Mammary epithelial cell (primary cell): ENCODE data around the gene PCDHGB5.

ENCODE experiments used
- CTCF ChIP-seq, 2 donors: IDR thresholded peaks in 1 of 2; conservative IDR thresholded peaks in 1 of 2; 2 replicates each; pipeline ENCODE4 v1.5.1; 2011 to 2012; ENCODE audit warnings: inconsistent platforms in 2 of 2, low read length in 2 of 2, mild to moderate bottlenecking in 2 of 2, control low read depth in 1 of 2, low read depth in 1 of 2; ENCODE audit not compliant: insufficient read depth in 1 of 2; ENCODE audit errors: extremely low read depth in 1 of 2
- EZH2 ChIP-seq: IDR thresholded peaks from 2 replicates; pipeline ENCODE4 v1.6.1; 2012; ENCODE audit warnings: low read length, inconsistent platforms, borderline replicate concordance

- TF ChIP-seq CTCF (conservative IDR thresholded peaks at IDR 0.05 in 1 of 2, IDR thresholded peaks at IDR 0.05 in 1 of 2; ENCODE audit: extremely low read depth in 1 of 2, insufficient read depth in 1 of 2, low read depth in 1 of 2, low read length in 2 of 2) (peak; percentile 22 to 26), EZH2 (no peak)
These were observed 47.7 kb upstream of the PCDHGB5 start, which contains the start of gene PCDHGB1 for GRCh38 chr5:141349917-141350619.
